HG03175 (cell line): ENCODE data around the gene CIC.

Experiments
- ATAC-seq: cut with Tn5 transposase; IDR thresholded peaks from one replicate; pipeline ENCODE4 v1.9.1; 2021; ENCODE audit warnings: mild to moderate bottlenecking, moderate library complexity; ENCODE audit not compliant: unreplicated experiment

CIC gene

DNA sequence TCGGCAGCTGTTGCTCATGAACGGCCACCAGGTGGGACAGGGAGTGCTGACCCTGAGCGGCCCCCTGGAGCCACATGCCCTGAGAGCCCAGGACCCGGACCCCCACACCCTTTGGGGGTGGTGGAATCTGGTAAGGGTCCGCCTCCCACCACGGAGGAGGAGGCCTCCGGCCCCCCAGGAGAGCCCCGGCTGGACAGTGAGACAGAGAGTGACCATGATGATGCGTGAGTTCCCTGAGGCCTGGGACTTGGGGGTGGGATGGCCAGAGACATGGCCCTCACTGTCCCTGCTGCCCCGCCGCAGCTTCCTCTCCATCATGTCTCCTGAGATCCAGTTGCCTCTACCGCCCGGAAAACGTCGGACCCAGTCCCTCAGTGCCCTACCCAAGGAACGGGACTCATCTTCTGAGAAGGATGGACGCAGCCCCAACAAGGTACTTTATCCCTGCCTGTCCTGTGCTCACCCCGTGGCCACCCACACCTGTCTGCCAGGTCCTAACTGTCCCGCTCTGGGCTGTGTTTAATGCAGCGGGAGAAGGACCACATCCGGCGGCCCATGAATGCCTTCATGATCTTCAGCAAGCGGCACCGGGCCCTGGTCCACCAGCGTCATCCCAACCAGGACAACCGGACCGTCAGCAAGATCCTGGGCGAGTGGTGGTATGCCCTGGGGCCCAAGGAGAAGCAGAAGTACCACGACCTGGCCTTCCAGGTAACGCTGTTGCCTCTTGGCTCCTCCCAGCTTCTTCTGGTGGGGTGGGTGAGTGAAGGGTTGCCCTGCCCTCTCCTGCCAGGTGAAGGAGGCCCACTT is 18.2 kb downstream of the CIC start:
- no peak for ATAC-seq

DNA sequence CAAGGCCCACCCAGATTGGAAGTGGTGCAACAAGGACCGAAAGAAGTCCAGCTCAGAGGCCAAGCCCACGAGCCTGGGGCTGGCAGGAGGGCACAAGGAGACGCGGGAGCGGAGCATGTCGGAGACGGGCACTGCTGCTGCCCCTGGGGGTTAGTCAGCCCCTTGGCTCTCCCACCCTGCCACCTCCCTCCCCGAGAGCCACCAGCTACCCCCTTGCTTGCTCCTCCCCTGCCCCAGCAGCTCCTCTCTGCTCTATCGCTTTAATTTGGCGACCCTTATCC is 18.7 kb downstream of the CIC start:
- no peak for ATAC-seq

DNA sequence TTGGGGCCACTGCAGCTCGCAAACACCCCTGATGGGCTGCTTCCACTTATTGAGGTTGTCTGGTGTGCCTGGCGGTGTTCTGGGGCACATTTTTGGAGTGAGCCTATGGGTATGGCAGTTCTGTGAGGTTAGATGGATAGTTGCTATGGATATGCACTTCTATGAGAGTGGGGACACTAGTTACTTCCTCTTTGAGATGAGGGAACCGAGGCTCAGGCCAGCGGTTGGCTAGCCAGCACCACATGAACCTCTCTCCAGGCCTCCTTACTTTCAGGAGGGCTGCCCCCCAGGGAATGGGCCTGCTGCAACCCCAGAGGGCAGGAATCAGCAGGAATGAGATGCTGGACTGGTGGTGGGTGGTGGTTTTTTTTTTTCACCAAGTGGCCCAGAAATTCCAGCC is 19.3 kb downstream of the CIC start:
- no peak for ATAC-seq

- ATAC-seq: no peak
These were observed 20.0 kb downstream of the CIC start for GRCh38 chr19:42288881-42289555.

DNA sequence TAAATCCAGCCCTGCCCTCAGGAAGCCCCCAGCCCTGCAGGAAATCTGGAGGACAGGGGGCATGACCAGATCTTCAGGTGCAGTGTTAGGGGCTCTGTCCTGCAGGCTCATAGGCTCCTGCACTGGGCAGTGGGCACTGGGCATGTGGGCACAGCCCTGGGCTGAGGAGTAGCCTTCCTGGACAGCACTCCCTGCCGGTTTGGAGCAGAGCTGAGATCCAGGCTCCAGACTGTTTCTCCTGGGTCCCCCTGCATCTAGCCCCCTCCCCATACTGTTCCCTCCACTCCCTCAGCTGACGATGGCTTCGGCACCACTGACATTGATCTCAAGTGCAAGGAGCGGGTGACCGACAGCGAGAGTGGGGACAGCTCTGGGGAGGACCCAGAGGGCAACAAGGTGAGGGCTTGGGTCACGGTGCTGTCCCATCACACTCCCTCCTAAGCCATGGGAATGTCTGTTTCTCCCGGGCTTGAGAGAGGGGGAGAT is 20.5 kb downstream of the CIC start:
- no peak for ATAC-seq

DNA sequence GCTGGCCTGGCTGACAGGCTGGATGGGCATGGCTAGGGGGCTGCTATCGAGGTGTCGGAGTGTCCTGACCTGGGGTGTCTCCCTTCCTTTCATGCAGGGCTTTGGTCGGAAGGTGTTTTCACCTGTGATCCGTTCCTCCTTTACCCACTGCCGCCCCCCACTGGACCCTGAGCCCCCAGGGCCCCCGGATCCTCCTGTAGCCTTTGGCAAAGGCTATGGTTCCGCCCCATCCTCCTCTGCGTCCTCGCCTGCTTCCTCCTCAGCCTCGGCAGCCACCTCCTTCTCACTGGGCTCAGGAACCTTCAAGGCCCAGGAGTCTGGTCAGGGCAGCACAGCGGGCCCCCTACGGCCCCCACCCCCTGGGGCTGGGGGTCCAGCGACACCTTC is 21.1 kb downstream of the CIC start:
- no peak for ATAC-seq

DNA sequence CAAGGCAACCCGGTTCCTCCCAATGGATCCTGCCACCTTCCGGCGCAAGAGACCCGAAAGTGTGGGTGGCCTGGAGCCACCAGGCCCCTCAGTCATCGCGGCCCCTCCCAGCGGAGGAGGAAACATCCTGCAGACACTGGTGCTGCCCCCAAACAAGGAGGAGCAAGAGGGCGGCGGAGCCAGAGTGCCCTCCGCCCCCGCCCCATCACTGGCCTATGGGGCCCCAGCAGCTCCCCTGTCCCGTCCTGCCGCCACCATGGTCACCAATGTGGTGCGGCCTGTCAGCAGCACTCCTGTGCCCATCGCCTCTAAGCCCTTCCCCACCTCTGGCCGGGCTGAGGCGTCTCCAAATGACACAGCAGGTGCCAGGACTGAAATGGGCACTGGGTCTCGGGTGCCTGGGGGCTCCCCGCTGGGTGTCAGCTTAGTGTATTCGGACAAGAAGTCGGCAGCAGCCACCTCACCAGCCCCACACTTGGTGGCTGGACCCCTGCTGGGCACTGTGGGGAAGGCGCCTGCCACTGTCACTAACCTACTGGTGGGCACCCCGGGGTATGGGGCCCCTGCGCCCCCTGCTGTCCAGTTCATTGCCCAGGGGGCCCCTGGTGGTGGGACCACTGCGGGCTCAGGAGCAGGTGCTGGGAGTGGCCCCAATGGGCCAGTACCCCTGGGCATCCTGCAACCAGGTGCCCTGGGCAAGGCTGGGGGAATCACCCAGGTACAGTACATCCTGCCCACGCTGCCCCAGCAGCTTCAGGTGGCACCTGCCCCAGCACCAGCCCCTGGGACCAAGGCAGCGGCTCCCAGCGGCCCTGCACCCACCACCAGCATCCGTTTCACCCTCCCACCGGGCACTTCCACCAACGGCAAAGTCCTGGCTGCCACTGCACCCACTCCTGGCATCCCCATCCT is 21.7 kb downstream of the CIC start:
- no peak for ATAC-seq

GRCh38 chr19:42291435-42291810 is 22.4 kb downstream of the CIC start:
- ATAC-seq: no peak

GRCh38 chr19:42292042-42292960 is 23.2 kb downstream of the CIC start:
- ATAC-seq: no peak

DNA sequence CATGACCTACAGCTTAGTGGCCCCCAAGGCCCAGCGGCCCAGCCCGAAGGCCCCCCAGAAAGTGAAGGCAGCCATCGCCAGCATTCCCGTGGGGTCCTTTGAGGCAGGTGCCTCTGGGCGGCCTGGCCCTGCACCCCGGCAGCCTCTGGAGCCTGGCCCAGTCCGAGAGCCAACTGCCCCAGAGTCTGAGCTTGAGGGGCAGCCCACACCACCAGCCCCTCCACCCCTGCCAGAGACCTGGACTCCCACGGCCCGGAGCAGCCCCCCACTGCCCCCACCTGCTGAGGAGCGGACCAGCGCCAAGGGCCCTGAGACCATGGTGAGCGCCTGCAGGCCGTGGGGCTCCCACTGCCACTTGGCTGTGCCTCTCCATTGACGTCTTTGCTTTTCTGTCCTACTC is 23.9 kb downstream of the CIC start:
- no peak for ATAC-seq

DNA sequence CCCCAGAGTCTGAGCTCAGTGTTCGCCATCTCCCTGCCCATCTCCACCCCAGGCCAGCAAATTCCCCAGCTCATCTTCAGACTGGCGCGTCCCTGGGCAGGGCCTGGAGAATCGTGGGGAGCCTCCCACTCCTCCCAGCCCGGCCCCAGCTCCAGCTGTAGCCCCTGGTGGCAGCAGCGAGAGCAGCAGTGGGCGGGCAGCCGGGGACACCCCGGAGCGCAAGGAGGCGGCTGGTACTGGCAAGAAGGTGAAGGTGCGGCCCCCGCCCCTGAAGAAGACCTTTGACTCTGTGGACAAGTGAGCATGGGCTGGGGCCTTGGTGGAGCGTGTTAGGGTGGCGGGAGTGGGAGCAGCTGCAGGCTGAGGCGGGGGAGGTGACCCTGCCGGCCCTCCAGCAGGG is 24.5 kb downstream of the CIC start:
- ATAC-seq: no peak

GRCh38 chr19:42293948-42294347 is 24.9 kb downstream of the CIC start:
- ATAC-seq: no peak

DNA sequence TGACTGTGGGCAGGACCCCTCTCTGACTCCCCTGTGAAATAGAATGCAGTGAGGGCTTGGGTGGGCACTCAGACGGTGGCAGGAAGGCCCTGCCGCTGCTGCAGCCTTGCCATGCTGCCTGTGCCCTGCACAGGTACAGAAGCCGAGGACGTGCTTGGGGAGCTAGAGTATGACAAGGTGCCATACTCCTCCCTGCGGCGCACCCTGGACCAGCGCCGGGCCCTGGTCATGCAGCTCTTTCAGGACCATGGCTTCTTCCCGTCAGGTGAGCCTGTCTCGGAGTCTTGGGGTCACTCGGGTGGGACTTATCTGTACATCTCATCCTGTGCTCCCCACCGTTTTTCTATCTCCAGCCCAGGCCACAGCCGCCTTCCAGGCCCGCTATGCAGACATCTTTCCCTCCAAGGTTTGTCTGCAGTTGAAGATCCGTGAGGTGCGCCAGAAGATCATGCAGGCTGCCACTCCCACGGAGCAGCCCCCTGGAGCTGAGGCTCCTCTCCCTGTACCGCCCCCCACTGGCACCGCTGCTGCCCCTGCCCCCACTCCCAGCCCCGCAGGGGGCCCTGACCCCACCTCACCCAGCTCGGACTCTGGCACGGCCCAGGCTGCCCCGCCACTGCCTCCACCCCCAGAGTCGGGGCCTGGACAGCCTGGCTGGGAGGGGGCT is 25.6 kb downstream of the CIC start:
- ATAC-seq: no peak

- ATAC-seq: no peak
These were observed 26.3 kb downstream of the CIC start for GRCh38 chr19:42295342-42295741.

DNA sequence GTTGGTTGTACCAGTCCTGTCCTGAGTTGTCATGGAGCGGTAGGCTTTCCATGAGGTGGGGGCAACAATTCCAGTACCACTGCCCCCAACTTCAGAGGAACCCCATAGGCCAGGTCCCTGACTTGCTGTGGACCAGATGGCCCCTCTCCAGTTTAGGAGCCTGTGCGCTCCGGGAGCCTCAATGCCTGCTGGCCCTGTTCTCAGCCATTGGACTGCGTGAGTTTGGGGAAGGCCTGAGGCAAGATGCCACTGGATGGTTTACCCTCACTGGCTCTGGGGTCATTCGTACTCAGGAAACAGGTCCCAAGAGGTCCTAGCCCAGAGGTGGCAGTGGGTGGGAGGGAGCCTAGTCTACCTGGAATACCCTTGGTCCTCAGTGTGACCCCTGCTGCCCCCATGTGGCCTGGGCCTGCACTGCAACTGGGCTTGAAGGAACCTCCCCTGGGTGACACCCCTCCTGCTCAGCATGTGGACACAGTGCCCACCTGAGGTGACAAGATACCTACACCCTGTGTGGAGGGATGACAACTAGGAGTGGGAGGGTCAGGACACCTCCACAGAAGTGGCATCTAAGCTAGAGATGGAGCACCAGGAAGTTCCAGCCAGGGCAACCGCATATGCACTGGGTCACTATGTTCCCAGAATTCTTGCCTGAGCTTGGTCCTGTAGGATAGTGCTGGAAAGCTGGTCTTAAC is 26.9 kb downstream of the CIC start:
- peak; percentile 59 for ATAC-seq

DNA sequence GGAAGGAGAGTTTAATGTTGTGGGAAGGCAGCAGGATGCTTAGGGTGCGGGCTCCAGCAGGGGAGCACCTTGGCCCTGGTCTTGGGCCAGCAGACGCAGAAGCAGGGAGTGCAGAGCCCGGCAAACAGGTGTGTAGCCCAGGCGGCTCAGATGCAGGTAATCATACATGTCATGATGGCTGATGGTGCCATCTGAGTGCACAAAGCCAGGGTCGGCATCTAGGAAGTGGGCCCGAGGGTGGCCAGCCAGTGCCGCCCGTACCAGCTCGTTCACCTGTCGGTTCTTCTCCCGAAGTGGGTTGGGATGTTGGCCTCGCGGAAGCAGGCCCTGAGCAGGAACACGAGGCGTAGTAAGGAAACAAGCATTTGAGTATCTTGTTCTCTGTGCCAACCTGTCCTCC is 28.0 kb downstream of the CIC start:
- ATAC-seq: no peak

DNA sequence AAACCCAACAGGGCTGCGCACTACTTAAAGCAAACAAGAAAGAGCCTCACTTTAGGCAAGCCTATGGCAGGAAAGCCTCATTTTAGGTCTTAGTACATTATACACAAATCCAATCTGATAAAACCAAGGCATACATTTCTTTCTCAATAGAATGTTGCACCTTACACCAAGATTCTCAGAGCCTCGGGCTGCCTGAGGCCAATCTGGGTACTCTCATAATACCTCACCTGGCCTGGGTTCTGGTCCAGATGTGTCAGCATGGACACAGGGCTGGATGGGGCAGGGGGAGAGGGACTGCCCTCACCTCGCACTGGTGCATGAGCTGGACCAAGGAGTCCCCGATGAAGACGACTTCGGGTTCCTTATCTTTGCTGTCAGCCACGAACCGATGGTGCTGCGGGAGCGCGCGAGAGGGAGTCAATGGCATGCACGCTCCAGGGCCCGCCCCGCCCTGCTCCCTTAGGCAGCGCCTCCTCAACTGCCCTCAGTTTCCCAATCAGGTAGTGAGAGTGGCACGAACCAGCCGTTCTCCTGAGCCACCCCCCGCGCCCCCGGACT is 32.7 kb downstream of the CIC start, which contains the start of gene PRR19:
TSS of gene PRR19 (plus strand) at position 487 of the 558 bp plus-strand sequence. CDS start 7,453 bp downstream, outside the sequence.
- no peak for ATAC-seq

GRCh38 chr19:42303101-42303464 is 34.0 kb downstream of the CIC start:
- ATAC-seq: no peak

DNA sequence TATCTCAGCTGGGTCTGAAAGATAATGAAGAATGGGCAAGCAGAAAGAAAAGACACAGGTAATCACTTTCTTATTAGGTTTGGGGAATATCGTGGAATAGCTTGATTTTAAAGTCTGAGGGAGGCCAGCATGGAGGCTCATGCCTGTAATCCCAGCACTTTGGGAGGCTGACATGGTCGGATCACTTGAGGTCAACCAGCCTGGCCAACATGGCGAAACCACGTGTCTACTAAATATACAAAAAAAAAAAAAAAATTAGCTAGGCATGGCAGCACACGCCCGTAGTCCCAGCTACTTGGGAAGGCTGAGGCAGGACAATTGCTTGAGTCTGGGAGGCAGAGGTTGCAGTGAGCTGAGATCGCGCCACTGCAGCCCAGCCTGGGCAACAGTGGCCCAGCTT is 34.8 kb downstream of the CIC start:
- no peak for ATAC-seq
